GM12872 (cell line): ENCODE results near the gene LPP.

ENCODE experiments used
- CTCF ChIP-seq: IDR thresholded peaks from 3 replicates; pipeline ENCODE4 v1.5.1; 2011; ENCODE audit warnings: low read depth, mild to moderate bottlenecking, low read length, moderate library complexity; ENCODE audit not compliant: insufficient read depth

Gene LPP

GRCh38 chr3:188361888-188362287 lies 207.9 kb downstream of the LPP start:
- TF ChIP-seq CTCF, result no peak

- no peak for TF ChIP-seq CTCF
Measured at GRCh38 chr3:188362405-188362831, 208.5 kb downstream of the LPP start.

GRCh38 chr3:188365184-188365583 lies 211.2 kb downstream of the LPP start:
- no peak for TF ChIP-seq CTCF

GRCh38 chr3:188365988-188366698 lies 212.2 kb downstream of the LPP start:
- no peak for TF ChIP-seq CTCF

- no peak for TF ChIP-seq CTCF
Measured at GRCh38 chr3:188367678-188368077, 213.7 kb downstream of the LPP start.

- no peak for TF ChIP-seq CTCF
Measured at GRCh38 chr3:188369526-188369925, 215.6 kb downstream of the LPP start.

GRCh38 chr3:188370081-188370830 lies 216.3 kb downstream of the LPP start:
- no peak for TF ChIP-seq CTCF
